SK-N-SH (cell line): Measurements from ENCODE around the gene SOWAHD. TPM values are rescaled to one million over a fixed set of nuclear protein-coding genes. Genes with fewer than 3 reads are reported as not detected.

ENCODE experiments used
- CTCF ChIA-PET: fragments of 300-600, 350-600 bp; formaldehyde crosslinking; extraction: SDS; loops from one replicate; lab custom pipeline; 2021; lab: Yijun Ruan, JAX
- POLR2A ChIA-PET: fragments of 350-600 bp; sonication (Branson Sonifier 250); formaldehyde crosslinking; extraction: SDS; loops from one replicate; lab custom pipeline; 2020; ENCODE audit warnings: antibody characterized with exemption, inconsistent platforms; lab: Yijun Ruan, JAX
- DNase-seq: peaks from one replicate; pipeline ENCODE4 v3.0.0; 2012
- H2AFZ ChIP-seq: fragments of 200-600 bp; sonication (generic); 2 replicates; pipeline ENCODE4 v1.8.1; 2016; ENCODE audit warnings: antibody characterized with exemption, mild to moderate bottlenecking, low read depth
- H3F3A ChIP-seq: fragments of 200-600 bp; sonication (generic); replicated peaks from 2 replicates; pipeline ENCODE3; 2016; ENCODE audit warnings: antibody characterized with exemption, mild to moderate bottlenecking; ENCODE audit not compliant: insufficient read depth
- H3K27ac ChIP-seq, 2 experiments: fragments of 200-500 bp in 1 of 2; fragments of 200-600 bp in 1 of 2; sonication (Bioruptor generic) in 1 of 2; sonication (generic), shearing (Covaris generic) in 1 of 2; 2 replicates each; pipeline versions ENCODE4 v1.5.1 to v1.6.1; 2014 to 2016; ENCODE audit warnings: low read depth in 2 of 2, inconsistent platforms in 1 of 2, low read length in 1 of 2, mild to moderate bottlenecking in 1 of 2, mixed read lengths in 1 of 2
- H3K27me3 ChIP-seq: fragments of 200-600 bp; sonication (generic), shearing (Covaris generic); 2 replicates; pipeline ENCODE4 v1.6.1; 2016; ENCODE audit warnings: mixed run types; ENCODE audit not compliant: insufficient read depth
- H3K36me3 ChIP-seq, 2 experiments: fragments of 200-500 bp in 1 of 2; fragments of 200-600 bp in 1 of 2; sonication (Bioruptor generic) in 1 of 2; sonication (generic) in 1 of 2; replicated peaks in 1 of 2; 2 replicates each; pipeline versions ENCODE3 to v1.5.1; 2014 to 2016; ENCODE audit warnings: low read length in 1 of 2, mild to moderate bottlenecking in 1 of 2; ENCODE audit not compliant: insufficient read depth in 2 of 2, control insufficient read depth in 1 of 2
- H3K4me1 ChIP-seq, 2 experiments: fragments of 200-500 bp in 1 of 2; fragments of 200-600 bp in 1 of 2; sonication (Bioruptor generic) in 1 of 2; sonication (generic), shearing (Covaris generic) in 1 of 2; 2 replicates each; pipeline versions ENCODE4 v1.5.1 to v1.6.1; 2014 to 2016; ENCODE audit warnings: low read depth in 1 of 2, low read length in 1 of 2, mixed run types in 1 of 2; ENCODE audit not compliant: insufficient read depth in 2 of 2, control insufficient read depth in 1 of 2
- H3K4me2 ChIP-seq: fragments of 200-600 bp; sonication (generic), shearing (Covaris generic); 2 replicates; pipeline ENCODE4 v1.6.1; 2017; ENCODE audit warnings: mixed run types
- H3K4me3 ChIP-seq, 2 experiments: fragments of 200-500 bp in 1 of 2; fragments of 200-600 bp in 1 of 2; sonication (Bioruptor generic) in 1 of 2; sonication (generic), shearing (Covaris generic) in 1 of 2; 2 replicates each; pipeline versions ENCODE4 v1.5.1 to v1.8.1; 2014 to 2016; ENCODE audit warnings: low read depth in 2 of 2, inconsistent platforms in 1 of 2, low read length in 1 of 2, mild to moderate bottlenecking in 1 of 2, mixed read lengths in 1 of 2, moderate library complexity in 1 of 2
- H3K79me2 ChIP-seq: fragments of 200-600 bp; sonication (generic); 2 replicates; pipeline ENCODE4 v1.8.1; 2017; ENCODE audit warnings: mild to moderate bottlenecking; ENCODE audit not compliant: insufficient read depth
- H3K9ac ChIP-seq: fragments of 200-600 bp; sonication (generic); 2 replicates; pipeline ENCODE4 v1.6.1; 2017; ENCODE audit warnings: mixed run types
- H3K9me2 ChIP-seq: fragments of 200-600 bp; sonication (generic); 2 replicates; pipeline ENCODE4 v1.6.1; 2017; ENCODE audit warnings: mixed run types
- H3K9me3 ChIP-seq: fragments of 200-600 bp; sonication (generic); 2 replicates; pipeline ENCODE4 v1.6.1; 2017; ENCODE audit warnings: mixed run types, mild to moderate bottlenecking, moderate library complexity
- H4K20me1 ChIP-seq: fragments of 200-600 bp; sonication (generic); 2 replicates; pipeline ENCODE4 v1.6.1; 2017; ENCODE audit warnings: mild to moderate bottlenecking, mixed run types; ENCODE audit not compliant: insufficient read depth
- CTCF ChIP-seq: fragments of 200-600 bp; sonication (generic); IDR thresholded peaks from 2 replicates; pipeline ENCODE4 v1.6.1; 2017; ENCODE audit warnings: antibody characterized with exemption, mild to moderate bottlenecking, moderate library complexity
- EP300 ChIP-seq, 2 experiments: IDR thresholded peaks; 2 replicates each; pipeline versions ENCODE4 v1.4.0 to v1.6.1; 2012; ENCODE audit warnings: borderline replicate concordance in 1 of 2, low read depth in 1 of 2, low read length in 1 of 2
- FOXJ3 ChIP-seq: sonication (generic); formaldehyde crosslinking; IDR thresholded peaks from 2 replicates; pipeline ENCODE4 v1.5.1; 2020; ENCODE audit warnings: mild to moderate bottlenecking, missing genetic modification reagents
- GABPA ChIP-seq: IDR thresholded peaks from 2 replicates; pipeline ENCODE4 v1.4.0; 2012; ENCODE audit warnings: low read depth, mild to moderate bottlenecking
- GATA2 ChIP-seq: sonication (generic); formaldehyde crosslinking; IDR thresholded peaks from 2 replicates; pipeline ENCODE4 v1.5.0; 2020; ENCODE audit warnings: mild to moderate bottlenecking, missing genetic modification reagents
- JUND ChIP-seq: IDR thresholded peaks from 2 replicates; pipeline ENCODE4 v1.4.0; 2012
- MAX ChIP-seq: IDR thresholded peaks from 2 replicates; pipeline ENCODE4 v1.4.0; 2012; ENCODE audit warnings: low read depth
- MEF2A ChIP-seq: IDR thresholded peaks from 2 replicates; pipeline ENCODE4 v1.4.0; 2012; ENCODE audit warnings: low read depth, borderline replicate concordance
- MXI1 ChIP-seq: IDR thresholded peaks from 2 replicates; pipeline ENCODE4 v1.6.1; 2012; ENCODE audit warnings: mild to moderate bottlenecking, low read depth, low read length, improper control_type of control experiment
- NRF1 ChIP-seq: IDR thresholded peaks from 2 replicates; pipeline ENCODE4 v1.6.1; 2012; ENCODE audit warnings: low read depth, mild to moderate bottlenecking, low read length
- PBX3 ChIP-seq: IDR thresholded peaks from 2 replicates; pipeline ENCODE4; 2012
- RCOR1 ChIP-seq: fragments of 150-350 bp; IDR thresholded peaks from 2 replicates; pipeline ENCODE4 v1.6.1; 2017; ENCODE audit warnings: antibody characterized with exemption, low read length
- RFX5 ChIP-seq: IDR thresholded peaks from 2 replicates; pipeline ENCODE4 v1.6.1; 2012; ENCODE audit warnings: mild to moderate bottlenecking, improper control_type of control experiment, low read length
- TAF1 ChIP-seq: IDR thresholded peaks from 2 replicates; pipeline ENCODE4 v1.6.1; 2012; ENCODE audit warnings: low read depth, mild to moderate bottlenecking, low read length, moderate library complexity, borderline replicate concordance
- TCF12 ChIP-seq: IDR thresholded peaks from 2 replicates; pipeline ENCODE4 v1.4.0; 2012
- TEAD4 ChIP-seq: IDR thresholded peaks from 2 replicates; pipeline ENCODE4 v1.4.0; 2012; ENCODE audit warnings: mild to moderate bottlenecking, borderline replicate concordance; ENCODE audit not compliant: insufficient read depth
- USF1 ChIP-seq: IDR thresholded peaks from 2 replicates; pipeline ENCODE4 v1.4.0; 2012; ENCODE audit warnings: low read depth, borderline replicate concordance
- USF2 ChIP-seq: fragments of 150-350 bp; IDR thresholded peaks from 2 replicates; pipeline ENCODE4 v1.6.1; 2017; ENCODE audit warnings: antibody characterized with exemption, low read length, low read depth, borderline replicate concordance
- ZBTB33 ChIP-seq: IDR thresholded peaks from 2 replicates; pipeline ENCODE4 v1.4.0; 2012; ENCODE audit warnings: low read depth, borderline replicate concordance
- WGBS: methylation state at CpG from one replicate; pipeline ENCODE4 v1.1.6; 2017; ENCODE audit warnings: low lambda C conversion rate; 5-methylcytosine and 5-hydroxymethylcytosine counted together
- polyA plus RNA-seq, 3 experiments: library from polyadenylated mRNA; depleted of rRNA; stranded (reverse); fragments of >200 nt; gene quantifications; 2 replicates each; pipeline ENCODE4 v1.2.3, GENCODE V29; 2012

The SOWAHD gene
- polyA plus RNA-seq, 1 of the 3 experiments (the other 2 are of a cell fraction) = 0.20 TPM

GRCh38 chrX:119763181-119763580, 4.8 kb downstream of the SOWAHD start:
- DNase-seq = no peak
- ChIA-PET CTCF (interaction anchor here (1.2 to 2.2 kb wide), 2 partner anchors 9 to 22 kb away, joined by 3 to 12 read pairs; no protein-coding TSS in a partner anchor), POLR2A (no interaction called here)
- Histone ChIP-seq H3K4me1 (peaks cover 0 to 5% of the 10 kb centered on the region in 2 experiments; a peak in 1 of 4 replicates), H3K27me3 (peaks cover 17% of the 10 kb centered on the region; the same call in 1 of the 2 replicates), H3K9me2 (no peaks in the 10 kb centered on the region), H4K20me1 (no peaks in the 10 kb centered on the region), H3K79me2 (no peaks in the 10 kb centered on the region), H3K27ac (peak overlapping the region in 1 of 2 experiments; percentile 33; a peak in 2 of 4 replicates), H3K9me3 (no peaks in the 10 kb centered on the region), H2AFZ (peak overlapping the region; percentile 25; the same call in 1 of the 2 replicates), H3K4me2 (peak overlapping the region; percentile 37; the same call in 1 of the 2 replicates), H3K36me3 (no peaks in the 10 kb centered on the region), H3K9ac (no peak overlapping the region), H3K4me3 (no peak overlapping the region), H3F3A (peaks cover 7% of the 10 kb centered on the region)
- whole genome bisulfite sequencing = 36% methylated on average over 7 of the region's 7 CpGs
- no peak for TF ChIP-seq EP300 (IDR thresholded peaks at IDR 0.05; ENCODE audit: borderline replicate concordance in 1 of 2, low read depth in 1 of 2, low read length in 1 of 2)
- TF ChIP-seq MEF2A = no peak
- TF ChIP-seq RCOR1 = no peak
- peak; percentile 66; the same call in 1 of the 2 replicates for TF ChIP-seq USF1
- TF ChIP-seq MAX = 0 out of 2 replicates have a peak, but pooled peaks have one; percentile 28
- TF ChIP-seq TEAD4 = peak; percentile 58; the same call in 1 of the 2 replicates
- peak; percentile 11; the same call in 1 of the 2 replicates for TF ChIP-seq TCF12

GRCh38 chrX:119763836-119764387, 5.5 kb downstream of the SOWAHD start:
- Histone ChIP-seq H3K9ac (no peak overlapping the region), H3K4me2 (no peak overlapping the region), H3K36me3 (no peaks in the 10 kb centered on the region), H3F3A (peaks cover 7% of the 10 kb centered on the region), H3K27ac (peak overlapping the region in 1 of 2 experiments; percentile 33; a peak in 2 of 4 replicates), H3K4me3 (no peak overlapping the region), H2AFZ (no peak overlapping the region; the same call in 1 of the 2 replicates), H4K20me1 (no peaks in the 10 kb centered on the region), H3K9me3 (no peaks in the 10 kb centered on the region), H3K4me1 (peaks cover 0 to 5% of the 10 kb centered on the region in 2 experiments; a peak in 1 of 4 replicates), H3K79me2 (no peaks in the 10 kb centered on the region), H3K9me2 (no peaks in the 10 kb centered on the region), H3K27me3 (peaks cover 10% of the 10 kb centered on the region; the same call in 1 of the 2 replicates)
- 71% methylated on average over 6 of the region's 6 CpGs for WGBS
- DNase-seq = no peak
- ChIA-PET POLR2A (no interaction called here), CTCF (interaction anchor here (0.8 to 2.2 kb wide), 3 partner anchors 9 to 21 kb away, joined by 3 to 12 read pairs (median 4); no protein-coding TSS in a partner anchor)
- TF ChIP-seq NRF1 = no peak
- TF ChIP-seq GATA2 (CRISPR knock-in tag) = no peak
- TF ChIP-seq PBX3 = no peak
- no peak for TF ChIP-seq TCF12
- TF ChIP-seq JUND = no peak
- TF ChIP-seq USF2 = no peak
- no peak for TF ChIP-seq FOXJ3
- TF ChIP-seq RCOR1 = no peak
- no peak for TF ChIP-seq ZBTB33
- no peak for TF ChIP-seq EP300 (IDR thresholded peaks at IDR 0.05; ENCODE audit: borderline replicate concordance in 1 of 2, low read depth in 1 of 2, low read length in 1 of 2)
- TF ChIP-seq TAF1 = no peak
- TF ChIP-seq RFX5 = no peak
- TF ChIP-seq GABPA = no peak
- TF ChIP-seq TEAD4 = no peak
- no peak for TF ChIP-seq MXI1
- TF ChIP-seq CTCF = no peak
